ENCODE measurements around the gene SLC11A2.

SLC11A2 gene

GRCh38 chr12:51055060-51055459 is 28.9 kb upstream of the SLC11A2 start:
- no peaks in the 10 kb centered on the region for H3K4me1 ChIP-seq (ENCODE audit: control insufficient read depth, insufficient read depth, low read length)
- H3K4me3 ChIP-seq (ENCODE audit: low read length in 2 of 2), result no peak overlapping the region
- no peak overlapping the region for H3K27ac ChIP-seq (ENCODE audit: low read length)
- H3K27me3 ChIP-seq (ENCODE audit: control insufficient read depth in 1 of 2, insufficient read depth in 2 of 2, low read length in 2 of 2), result no peaks in the 10 kb centered on the region
- H3K36me3 ChIP-seq (ENCODE audit: control insufficient read depth in 2 of 2, insufficient read depth in 2 of 2, low read length in 2 of 2), result peaks cover 45 to 48% of the 10 kb centered on the region in 2 donors
- no peak overlapping the region for H3K9ac ChIP-seq (ENCODE audit: low read length in 2 of 2)
- no peaks in the 10 kb centered on the region for H3K9me3 ChIP-seq (ENCODE audit: control insufficient read depth in 2 of 2, low read length in 2 of 2)

DNA sequence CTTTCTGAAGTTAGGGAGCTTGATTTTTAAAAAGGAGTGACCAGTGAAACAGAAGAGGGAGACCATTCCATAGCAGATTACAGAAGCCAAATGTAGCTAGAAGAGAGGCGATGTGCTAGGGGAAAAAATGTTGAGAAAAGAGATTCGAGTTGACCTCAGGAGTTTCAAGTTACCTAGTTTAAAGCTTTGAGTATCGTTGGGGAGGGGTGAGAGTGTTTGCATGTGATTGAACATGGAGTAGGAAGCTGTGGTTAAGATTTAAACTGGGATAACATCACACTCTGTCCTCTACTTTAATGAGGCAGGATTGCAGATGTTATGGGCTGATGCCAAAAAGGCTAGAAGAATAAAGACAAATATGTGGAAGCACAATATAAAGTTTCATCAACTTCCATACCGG is 25.6 kb upstream of the SLC11A2 start:
- H3K27me3 ChIP-seq (ENCODE audit: control insufficient read depth in 1 of 2, insufficient read depth in 2 of 2, low read length in 2 of 2), result no peaks in the 10 kb centered on the region
- H3K9me3 ChIP-seq (ENCODE audit: control insufficient read depth in 2 of 2, low read length in 2 of 2), result no peaks in the 10 kb centered on the region
- no peak overlapping the region for H3K27ac ChIP-seq (ENCODE audit: low read length)
- peaks cover 9% of the 10 kb centered on the region for H3K4me1 ChIP-seq (ENCODE audit: control insufficient read depth, insufficient read depth, low read length)
- peaks cover 23 to 25% of the 10 kb centered on the region in 2 donors for H3K36me3 ChIP-seq (ENCODE audit: control insufficient read depth in 2 of 2, insufficient read depth in 2 of 2, low read length in 2 of 2)
- H3K9ac ChIP-seq (ENCODE audit: low read length in 2 of 2), result no peak overlapping the region
- H3K4me3 ChIP-seq (ENCODE audit: low read length in 2 of 2), result no peak overlapping the region

DNA sequence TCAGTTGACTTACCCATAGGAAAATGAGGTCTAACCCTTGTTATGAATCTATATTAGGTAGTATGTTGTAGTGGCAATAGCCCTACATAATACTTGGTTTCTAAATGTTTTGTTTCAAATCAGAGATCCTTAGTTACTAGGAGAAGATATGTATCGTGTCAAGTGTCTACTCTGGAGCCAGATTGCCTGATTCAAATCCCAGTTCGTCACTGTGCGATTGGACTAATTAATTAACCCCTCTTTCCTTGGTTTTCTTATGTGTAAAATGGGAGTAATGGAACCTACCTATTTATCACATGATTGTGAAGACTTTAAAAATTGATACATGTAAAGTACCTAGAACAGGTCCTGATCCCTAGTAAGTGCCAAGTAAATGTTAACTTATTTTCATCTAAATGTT is 23.3 kb upstream of the SLC11A2 start:
- H3K9me3 ChIP-seq (ENCODE audit: control insufficient read depth in 2 of 2, low read length in 2 of 2), result no peaks in the 10 kb centered on the region
- H3K4me1 ChIP-seq (ENCODE audit: control insufficient read depth, insufficient read depth, low read length), result peaks cover 9% of the 10 kb centered on the region
- H3K36me3 ChIP-seq (ENCODE audit: control insufficient read depth in 2 of 2, insufficient read depth in 2 of 2, low read length in 2 of 2), result peaks cover 11 to 15% of the 10 kb centered on the region in 2 donors
- H3K4me3 ChIP-seq (ENCODE audit: low read length in 2 of 2), result peak overlapping the region in 1 of 2 donors; percentile 94
- no peak overlapping the region for H3K27ac ChIP-seq (ENCODE audit: low read length)
- H3K27me3 ChIP-seq (ENCODE audit: control insufficient read depth in 1 of 2, insufficient read depth in 2 of 2, low read length in 2 of 2), result no peaks in the 10 kb centered on the region
- H3K9ac ChIP-seq (ENCODE audit: low read length in 2 of 2), result peak overlapping the region in 1 of 2 donors; percentile 1

DNA sequence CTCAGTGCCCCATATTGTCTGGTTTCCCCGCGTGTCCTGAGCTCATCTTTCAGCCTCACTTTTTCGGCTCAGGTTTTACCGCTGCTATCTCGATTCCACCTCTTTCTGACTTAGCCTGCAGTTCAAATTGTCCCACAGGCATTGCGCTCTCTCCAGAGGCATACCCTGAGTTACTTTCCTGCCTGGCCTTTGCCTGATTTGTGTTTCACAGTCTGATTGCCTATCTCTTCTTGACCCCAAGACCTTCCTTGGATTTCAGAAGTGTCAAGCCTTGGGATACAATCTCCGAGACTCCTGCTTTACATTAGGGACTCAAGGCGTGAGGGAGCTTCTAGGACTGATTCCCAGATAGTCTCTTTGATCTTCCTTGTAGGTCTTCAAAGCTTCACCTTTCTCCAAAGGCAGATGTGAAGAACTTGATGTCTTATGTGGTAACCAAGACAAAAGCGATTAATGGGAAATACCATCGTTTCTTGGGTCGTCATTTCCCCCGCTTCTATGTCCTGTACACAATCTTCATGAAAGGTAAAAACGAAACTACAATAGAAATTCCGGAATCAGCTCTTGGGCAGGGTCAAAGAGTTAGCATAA is 22.6 kb upstream of the SLC11A2 start:
- Histone ChIP-seq H3K36me3 (ENCODE audit: control insufficient read depth in 2 of 2, insufficient read depth in 2 of 2, low read length in 2 of 2) (peaks cover 4 to 10% of the 10 kb centered on the region in 2 donors), H3K27ac (ENCODE audit: low read length) (peak overlapping the region; percentile 96), H3K9me3 (ENCODE audit: control insufficient read depth in 2 of 2, low read length in 2 of 2) (no peaks in the 10 kb centered on the region), H3K27me3 (ENCODE audit: control insufficient read depth in 1 of 2, insufficient read depth in 2 of 2, low read length in 2 of 2) (no peaks in the 10 kb centered on the region), H3K4me3 (ENCODE audit: low read length in 2 of 2) (peak overlapping the region; percentile 94 to 96), H3K4me1 (ENCODE audit: control insufficient read depth, insufficient read depth, low read length) (peaks cover 9% of the 10 kb centered on the region), H3K9ac (ENCODE audit: low read length in 2 of 2) (peak overlapping the region; percentile 92 to 98)

- Histone ChIP-seq H3K4me1 (ENCODE audit: control insufficient read depth, insufficient read depth, low read length) (peaks cover 9% of the 10 kb centered on the region), H3K4me3 (ENCODE audit: low read length in 2 of 2) (peak within 1 kb of the TSS; percentile 94 to 96)
Observed at GRCh38 chr12:51047655-51048540, 21.7 kb upstream of the SLC11A2 start, which contains the start of gene LETMD1. Gene LETMD1, plus strand, starts transcription at chr12:51048327. Its CDS starts 30 bp downstream, at chr12:51048357.

DNA sequence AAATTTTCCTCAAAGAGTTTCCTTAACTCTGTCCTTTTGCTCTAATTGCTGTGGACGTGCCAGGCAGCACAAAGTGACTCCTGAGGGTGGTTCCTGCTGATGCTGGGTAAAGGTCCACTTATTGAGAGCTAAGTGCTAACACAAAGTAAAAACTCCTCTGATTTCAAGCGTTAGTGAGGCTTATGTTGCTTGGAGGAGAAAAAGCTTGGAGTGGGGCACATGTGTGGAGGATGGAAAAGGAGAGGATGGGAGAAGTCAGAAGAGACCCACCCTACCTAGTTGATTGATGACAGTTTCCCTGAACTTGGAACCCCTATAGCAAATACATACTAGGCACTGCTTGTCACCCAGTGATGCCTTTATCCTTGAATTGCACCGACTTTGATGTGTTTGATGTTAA is 10.1 kb upstream of the SLC11A2 start:
- no peak overlapping the region for H3K4me3 ChIP-seq (ENCODE audit: low read length in 2 of 2)
- H3K27ac ChIP-seq (ENCODE audit: low read length), result no peak overlapping the region
- H3K4me1 ChIP-seq (ENCODE audit: control insufficient read depth, insufficient read depth, low read length), result no peaks in the 10 kb centered on the region
- H3K36me3 ChIP-seq (ENCODE audit: control insufficient read depth in 2 of 2, insufficient read depth in 2 of 2, low read length in 2 of 2), result no peaks in the 10 kb centered on the region
- no peak overlapping the region for H3K9ac ChIP-seq (ENCODE audit: low read length in 2 of 2)
- H3K27me3 ChIP-seq (ENCODE audit: control insufficient read depth in 1 of 2, insufficient read depth in 2 of 2, low read length in 2 of 2), result no peaks in the 10 kb centered on the region
- H3K9me3 ChIP-seq (ENCODE audit: control insufficient read depth in 2 of 2, low read length in 2 of 2), result no peaks in the 10 kb centered on the region

More at GRCh38 chr12:51047655-51048540, 21.7 kb upstream of the SLC11A2 start, which contains the start of gene LETMD1:
- Histone ChIP-seq H3K27me3 (ENCODE audit: control insufficient read depth in 1 of 2, insufficient read depth in 2 of 2, low read length in 2 of 2) (no peaks in the 10 kb centered on the region), H3K9me3 (ENCODE audit: control insufficient read depth in 2 of 2, low read length in 2 of 2) (no peaks in the 10 kb centered on the region), H3K9ac (ENCODE audit: low read length in 2 of 2) (peak within 1 kb of the TSS; percentile 92 to 98), H3K36me3 (ENCODE audit: control insufficient read depth in 2 of 2, insufficient read depth in 2 of 2, low read length in 2 of 2) (peaks cover 4% of the 10 kb centered on the region in 2 donors), H3K27ac (ENCODE audit: low read length) (peak within 1 kb of the TSS; percentile 96)

DNA sequence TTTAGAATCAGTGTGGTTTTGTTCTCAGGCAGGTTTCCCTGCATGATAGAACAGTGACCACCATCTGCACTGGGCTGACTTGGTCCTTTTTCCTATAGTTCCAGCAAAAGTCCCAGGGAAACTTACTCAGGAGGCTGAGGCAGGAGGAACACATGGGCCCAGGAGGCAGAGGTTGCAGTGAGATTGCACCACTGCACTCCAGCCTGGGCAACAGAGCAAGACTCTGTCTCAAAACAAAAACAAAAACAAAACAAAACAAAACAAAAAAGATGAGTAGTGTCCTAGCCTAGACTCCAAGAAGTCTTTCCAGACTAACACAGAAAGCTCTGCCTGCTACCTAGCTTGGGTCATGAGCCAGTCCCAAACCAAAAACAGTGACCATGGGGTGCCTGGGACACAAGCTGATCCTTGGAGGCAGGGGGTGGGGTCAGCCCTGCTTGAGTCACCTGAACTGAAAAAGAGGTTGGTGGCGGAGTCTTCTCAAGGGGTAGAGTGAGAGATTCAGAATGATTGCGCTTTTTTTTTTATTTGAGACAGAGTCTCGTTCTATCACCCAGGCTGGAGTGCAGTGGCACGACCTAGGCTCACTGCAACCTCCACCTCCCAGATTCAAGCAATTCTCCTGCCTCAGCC is 7.4 kb upstream of the SLC11A2 start:
- no peaks in the 10 kb centered on the region for H3K4me1 ChIP-seq (ENCODE audit: control insufficient read depth, insufficient read depth, low read length)
- H3K27ac ChIP-seq (ENCODE audit: low read length), result no peak overlapping the region
- no peaks in the 10 kb centered on the region for H3K36me3 ChIP-seq (ENCODE audit: control insufficient read depth in 2 of 2, insufficient read depth in 2 of 2, low read length in 2 of 2)
- H3K9me3 ChIP-seq (ENCODE audit: control insufficient read depth in 2 of 2, low read length in 2 of 2), result no peaks in the 10 kb centered on the region
- H3K27me3 ChIP-seq (ENCODE audit: control insufficient read depth in 1 of 2, insufficient read depth in 2 of 2, low read length in 2 of 2), result no peaks in the 10 kb centered on the region
- no peak overlapping the region for H3K9ac ChIP-seq (ENCODE audit: low read length in 2 of 2)
- no peak overlapping the region for H3K4me3 ChIP-seq (ENCODE audit: low read length in 2 of 2)

DNA sequence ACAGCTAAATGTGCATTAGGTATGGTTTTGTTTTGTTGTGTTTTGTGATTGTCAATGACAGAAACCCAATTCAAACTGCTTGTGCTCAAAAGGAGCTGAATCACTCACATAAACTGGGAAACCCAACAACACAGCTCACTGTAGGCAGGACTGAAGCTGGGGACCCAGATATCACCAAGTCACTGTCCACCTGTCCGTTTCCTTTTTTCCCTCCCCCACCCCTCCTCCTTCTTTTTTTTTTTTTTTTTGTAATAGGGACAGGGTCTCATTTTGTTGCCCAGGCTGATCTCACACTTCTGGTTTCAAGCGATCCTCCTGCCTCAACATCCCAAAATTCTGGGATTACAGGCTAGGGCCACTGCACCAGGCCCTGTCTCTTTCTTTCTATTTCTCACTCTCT is 6.9 kb upstream of the SLC11A2 start:
- no peaks in the 10 kb centered on the region for H3K27me3 ChIP-seq (ENCODE audit: control insufficient read depth in 1 of 2, insufficient read depth in 2 of 2, low read length in 2 of 2)
- no peak overlapping the region for H3K27ac ChIP-seq (ENCODE audit: low read length)
- no peak overlapping the region for H3K9ac ChIP-seq (ENCODE audit: low read length in 2 of 2)
- H3K9me3 ChIP-seq (ENCODE audit: control insufficient read depth in 2 of 2, low read length in 2 of 2), result no peaks in the 10 kb centered on the region
- no peak overlapping the region for H3K4me3 ChIP-seq (ENCODE audit: low read length in 2 of 2)
- H3K36me3 ChIP-seq (ENCODE audit: control insufficient read depth in 2 of 2, insufficient read depth in 2 of 2, low read length in 2 of 2), result no peaks in the 10 kb centered on the region
- no peaks in the 10 kb centered on the region for H3K4me1 ChIP-seq (ENCODE audit: control insufficient read depth, insufficient read depth, low read length)

GRCh38 chr12:51028813-51029150 is 2.6 kb upstream of the SLC11A2 start:
- H3K9ac ChIP-seq (ENCODE audit: low read length in 2 of 2), result no peak overlapping the region
- H3K9me3 ChIP-seq (ENCODE audit: control insufficient read depth in 2 of 2, low read length in 2 of 2), result no peaks in the 10 kb centered on the region
- H3K4me1 ChIP-seq (ENCODE audit: control insufficient read depth, insufficient read depth, low read length), result peaks cover 16% of the 10 kb centered on the region
- no peaks in the 10 kb centered on the region for H3K27me3 ChIP-seq (ENCODE audit: control insufficient read depth in 1 of 2, insufficient read depth in 2 of 2, low read length in 2 of 2)
- H3K36me3 ChIP-seq (ENCODE audit: control insufficient read depth in 2 of 2, insufficient read depth in 2 of 2, low read length in 2 of 2), result no peaks in the 10 kb centered on the region
- no peak overlapping the region for H3K4me3 ChIP-seq (ENCODE audit: low read length in 2 of 2)
- no peak overlapping the region for H3K27ac ChIP-seq (ENCODE audit: low read length)

DNA sequence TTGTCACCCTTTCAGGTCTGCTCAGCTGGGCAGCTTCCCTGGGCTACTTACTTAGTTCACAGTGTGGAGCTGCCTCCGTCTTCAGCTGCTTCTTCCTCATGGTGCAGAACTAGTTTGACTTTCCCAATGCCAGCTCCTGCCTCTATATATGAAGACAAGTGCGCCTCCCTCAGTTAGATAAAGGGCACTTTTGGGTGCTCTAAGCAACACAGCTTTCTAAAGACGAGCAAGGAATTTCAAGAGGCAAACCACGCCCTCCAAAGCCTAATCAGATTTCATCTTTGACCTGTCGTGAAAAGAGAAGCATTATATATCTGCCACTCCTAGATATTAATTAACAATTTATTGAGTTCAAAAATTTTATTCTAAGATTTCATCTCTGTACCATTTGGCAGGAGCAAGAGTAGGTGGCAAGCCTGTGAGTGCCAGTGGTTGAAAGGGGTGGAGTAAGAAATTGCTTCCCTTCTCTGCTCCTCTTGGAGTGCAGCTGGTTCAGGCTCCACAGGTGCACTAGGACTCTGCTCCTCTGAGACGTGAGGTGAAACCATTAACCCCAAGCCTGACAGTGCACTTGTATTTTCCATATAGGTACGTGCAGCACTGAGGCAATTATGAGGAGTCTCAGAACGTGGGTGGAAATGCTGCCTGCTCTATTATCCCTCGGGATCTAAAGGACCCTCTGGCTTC is 2.1 kb upstream of the SLC11A2 start:
- Histone ChIP-seq H3K9me3 (ENCODE audit: control insufficient read depth in 2 of 2, low read length in 2 of 2) (no peaks in the 10 kb centered on the region), H3K4me3 (ENCODE audit: low read length in 2 of 2) (no peak overlapping the region), H3K27me3 (ENCODE audit: control insufficient read depth in 1 of 2, insufficient read depth in 2 of 2, low read length in 2 of 2) (no peaks in the 10 kb centered on the region), H3K27ac (ENCODE audit: low read length) (no peak overlapping the region), H3K9ac (ENCODE audit: low read length in 2 of 2) (no peak overlapping the region), H3K4me1 (ENCODE audit: control insufficient read depth, insufficient read depth, low read length) (peaks cover 16% of the 10 kb centered on the region), H3K36me3 (ENCODE audit: control insufficient read depth in 2 of 2, insufficient read depth in 2 of 2, low read length in 2 of 2) (no peaks in the 10 kb centered on the region)

All from stomach smooth muscle (tissue), 2 donors.